ENCODE results near the gene DNAH2. TPM values are rescaled to one million over a fixed set of nuclear protein-coding genes. Genes with fewer than 3 reads are reported as not detected.

Gene DNAH2
- polyA plus RNA-seq, 2 of the 4 experiments (the other 2 are of a cell fraction), result 0.01 to 0.08 TPM

DNA sequence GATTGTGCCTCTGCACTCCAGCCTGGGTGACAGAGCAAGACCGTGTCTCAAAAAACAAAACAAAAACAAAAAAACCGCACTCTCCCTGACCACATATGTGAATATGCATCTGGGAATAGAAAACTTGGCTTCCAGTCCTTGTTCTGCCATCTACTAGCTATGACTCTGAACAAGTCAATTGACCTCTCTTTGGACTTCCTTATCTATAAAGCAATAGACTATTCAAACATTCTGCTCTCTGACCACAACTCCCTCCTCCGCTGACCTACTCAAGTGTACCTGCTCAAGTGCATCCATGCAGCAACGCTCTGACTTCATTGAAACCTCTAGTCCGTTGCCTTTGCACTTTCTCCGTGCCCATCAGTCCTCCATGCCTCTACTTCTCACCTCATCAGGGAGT lies 63.9 kb downstream of the DNAH2 start:
- no peaks in the 10 kb centered on the region for H3K4me1 ChIP-seq
- H3K4me2 ChIP-seq, result no peak overlapping the region
- 27% methylated on average over 6 of the region's 6 CpGs for WGBS (ENCODE audit: missing lambda C conversion rate)
- no peak overlapping the region for H3K4me3 ChIP-seq
- no peak for DNase-seq (ENCODE audit: low read depth in 1 of 2, low spot score in 1 of 2)
- no peak overlapping the region for H3K27ac ChIP-seq
- no peak for ATAC-seq
- CTCF ChIA-PET, result interaction anchor here (0.6 to 7.6 kb wide), 12 partner anchors 10 to 566 kb away, joined by 3 to 114 read pairs (median 4); no protein-coding TSS in a partner anchor
- POLR2A ChIA-PET, result no interaction called here
- TF ChIP-seq KDM5A (IDR thresholded peaks at IDR 0.05), result no peak
- TF ChIP-seq ZSCAN20 (CRISPR knock-in tag; IDR thresholded peaks at IDR 0.05), result no peak
- TF ChIP-seq NPAS2 (CRISPR knock-in tag; IDR thresholded peaks at IDR 0.05; ENCODE audit: borderline replicate concordance), result no peak
- TF ChIP-seq, protein P1, sequence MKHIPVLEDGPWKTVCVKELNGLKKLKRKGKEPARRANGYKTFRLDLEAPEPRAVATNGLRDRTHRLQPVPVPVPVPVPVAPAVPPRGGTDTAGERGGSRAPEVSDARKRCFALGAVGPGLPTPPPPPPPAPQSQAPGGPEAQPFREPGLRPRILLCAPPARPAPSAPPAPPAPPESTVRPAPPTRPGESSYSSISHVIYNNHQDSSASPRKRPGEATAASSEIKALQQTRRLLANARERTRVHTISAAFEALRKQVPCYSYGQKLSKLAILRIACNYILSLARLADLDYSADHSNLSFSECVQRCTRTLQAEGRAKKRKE (CRISPR knock-in tag; IDR thresholded peaks at IDR 0.05; ENCODE audit: low read depth), result no peak
- TF ChIP-seq, protein P2, sequence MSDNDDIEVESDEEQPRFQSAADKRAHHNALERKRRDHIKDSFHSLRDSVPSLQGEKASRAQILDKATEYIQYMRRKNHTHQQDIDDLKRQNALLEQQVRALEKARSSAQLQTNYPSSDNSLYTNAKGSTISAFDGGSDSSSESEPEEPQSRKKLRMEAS (IDR thresholded peaks at IDR 0.05), result no peak
- TF ChIP-seq, protein P3, sequence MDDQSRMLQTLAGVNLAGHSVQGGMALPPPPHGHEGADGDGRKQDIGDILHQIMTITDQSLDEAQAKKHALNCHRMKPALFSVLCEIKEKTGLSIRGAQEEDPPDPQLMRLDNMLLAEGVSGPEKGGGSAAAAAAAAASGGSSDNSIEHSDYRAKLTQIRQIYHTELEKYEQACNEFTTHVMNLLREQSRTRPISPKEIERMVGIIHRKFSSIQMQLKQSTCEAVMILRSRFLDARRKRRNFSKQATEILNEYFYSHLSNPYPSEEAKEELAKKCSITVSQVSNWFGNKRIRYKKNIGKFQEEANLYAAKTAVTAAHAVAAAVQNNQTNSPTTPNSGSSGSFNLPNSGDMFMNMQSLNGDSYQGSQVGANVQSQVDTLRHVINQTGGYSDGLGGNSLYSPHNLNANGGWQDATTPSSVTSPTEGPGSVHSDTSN (IDR thresholded peaks at IDR 0.05), result no peak
- TF ChIP-seq RCOR1 (IDR thresholded peaks at IDR 0.05; ENCODE audit: low read depth, low read length), result no peak
- no peak for TF ChIP-seq EHMT2 (IDR thresholded peaks at IDR 0.05; ENCODE audit: low read depth)
- TF ChIP-seq CEBPB (IDR thresholded peaks at IDR 0.05), result no peak
- TF ChIP-seq ESRRA (IDR thresholded peaks at IDR 0.05; ENCODE audit: borderline replicate concordance, low read length), result no peak
- no peak for TF ChIP-seq CHD4 (IDR thresholded peaks at IDR 0.05; ENCODE audit: borderline replicate concordance)
- no peak for TF ChIP-seq MYC (IDR thresholded peaks at IDR 0.05; ENCODE audit: borderline replicate concordance, low read length)
- TF ChIP-seq, protein P4, sequence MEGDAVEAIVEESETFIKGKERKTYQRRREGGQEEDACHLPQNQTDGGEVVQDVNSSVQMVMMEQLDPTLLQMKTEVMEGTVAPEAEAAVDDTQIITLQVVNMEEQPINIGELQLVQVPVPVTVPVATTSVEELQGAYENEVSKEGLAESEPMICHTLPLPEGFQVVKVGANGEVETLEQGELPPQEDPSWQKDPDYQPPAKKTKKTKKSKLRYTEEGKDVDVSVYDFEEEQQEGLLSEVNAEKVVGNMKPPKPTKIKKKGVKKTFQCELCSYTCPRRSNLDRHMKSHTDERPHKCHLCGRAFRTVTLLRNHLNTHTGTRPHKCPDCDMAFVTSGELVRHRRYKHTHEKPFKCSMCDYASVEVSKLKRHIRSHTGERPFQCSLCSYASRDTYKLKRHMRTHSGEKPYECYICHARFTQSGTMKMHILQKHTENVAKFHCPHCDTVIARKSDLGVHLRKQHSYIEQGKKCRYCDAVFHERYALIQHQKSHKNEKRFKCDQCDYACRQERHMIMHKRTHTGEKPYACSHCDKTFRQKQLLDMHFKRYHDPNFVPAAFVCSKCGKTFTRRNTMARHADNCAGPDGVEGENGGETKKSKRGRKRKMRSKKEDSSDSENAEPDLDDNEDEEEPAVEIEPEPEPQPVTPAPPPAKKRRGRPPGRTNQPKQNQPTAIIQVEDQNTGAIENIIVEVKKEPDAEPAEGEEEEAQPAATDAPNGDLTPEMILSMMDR (IDR thresholded peaks at IDR 0.05), result no peak
- TF ChIP-seq FOSL2 (IDR thresholded peaks at IDR 0.05), result no peak
- TF ChIP-seq FOSL2 (CRISPR knock-in tag; IDR thresholded peaks at IDR 0.05), result no peak
- TF ChIP-seq USF2 (IDR thresholded peaks at IDR 0.05), result no peak
- no peaks in the 10 kb centered on the region for H3K9me3 ChIP-seq
- no peak for FAIRE-seq

DNA sequence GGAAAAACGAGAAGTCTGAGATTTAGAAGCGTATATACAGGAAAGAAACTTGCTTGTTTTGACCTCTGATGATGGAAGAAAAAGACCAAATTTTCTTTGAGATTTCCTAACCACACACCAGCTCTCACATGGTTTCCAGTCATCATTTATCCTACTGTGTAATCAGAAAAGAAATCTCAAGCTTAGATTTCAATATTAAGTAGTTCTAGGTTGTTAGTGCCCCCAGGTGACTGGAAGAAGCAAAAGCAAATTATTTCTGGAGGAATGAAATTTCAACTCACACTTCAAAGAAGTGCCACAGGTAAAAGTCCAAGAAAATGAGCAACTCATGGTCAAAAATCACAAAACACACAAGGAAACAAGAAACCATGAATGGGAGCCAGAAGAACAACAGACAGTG lies 64.7 kb downstream of the DNAH2 start:
- FAIRE-seq (peak; percentile 78), DNase-seq (ENCODE audit: low read depth in 1 of 2, low spot score in 1 of 2) (peak in 1 of 2 experiments; percentile 20), ATAC-seq (no peak)
- Histone ChIP-seq H3K4me1 (no peaks in the 10 kb centered on the region), H3K4me3 (no peak overlapping the region), H3K4me2 (no peak overlapping the region), H3K9me3 (no peaks in the 10 kb centered on the region), H3K27ac (no peak overlapping the region)
- WGBS (ENCODE audit: missing lambda C conversion rate), result 34% methylated on average over 2 of the region's 2 CpGs
- CTCF ChIA-PET, result interaction anchor here (0.6 to 7.6 kb wide), 13 partner anchors 9 to 275 kb away, joined by 3 to 114 read pairs (median 4); partner anchors contain the start of gene DNAH2
- POLR2A ChIA-PET, result no interaction called here
- TF ChIP-seq RNF2 (IDR thresholded peaks at IDR 0.05; ENCODE audit: borderline replicate concordance, low read depth) (no peak), JUN (IDR thresholded peaks at IDR 0.05) (no peak), SMC3 (IDR thresholded peaks at IDR 0.05) (peak; percentile 37; the same call in 2 of the 3 replicates), RAD21 (conservative IDR thresholded peaks at IDR 0.05 in 1 of 2, IDR thresholded peaks at IDR 0.05 in 1 of 2) (peak; percentile 20 to 45; a peak in 2 of 5 replicates)
- TF ChIP-seq, protein P4 (IDR thresholded peaks at IDR 0.05), result peak; percentile 17; the same call in 1 of the 3 replicates

All from A549 (cell line).